ENCODE measurements around the gene AGGF1. TPM values are rescaled to one million over a fixed set of nuclear protein-coding genes. Genes with fewer than 3 reads are reported as not detected.

The AGGF1 gene
- total RNA-seq, 2 donors from 2014 or later = 20.8 to 24.4 TPM

GRCh38 chr5:77066184-77066583, 36.0 kb downstream of the AGGF1 start:
- Mint-ChIP-seq H3K27ac (no peak overlapping the region), H3K27me3 (ENCODE audit: insufficient read depth) (no peaks in the 10 kb centered on the region), H3K4me3 (no peak overlapping the region), H3K36me3 (ENCODE audit: low read depth) (peaks cover 48% of the 10 kb centered on the region), H3K9me3 (peaks cover 7% of the 10 kb centered on the region), H3K4me1 (no peaks in the 10 kb centered on the region)
- Histone ChIP-seq H3K9me3 (ENCODE audit: control insufficient read depth, low read length) (peaks cover 13% of the 10 kb centered on the region), H3K9ac (ENCODE audit: extremely low read depth, low read length, poor library complexity, severe bottlenecking) (no peak overlapping the region), H3K27me3 (ENCODE audit: control insufficient read depth, insufficient read depth, low read length, poor library complexity, severe bottlenecking) (no peaks in the 10 kb centered on the region), H3K4me1 (ENCODE audit: control insufficient read depth, insufficient read depth, low read length) (no peaks in the 10 kb centered on the region), H3K4me3 (ENCODE audit: low read length) (no peak overlapping the region), H3K27ac (ENCODE audit: low read depth, low read length) (no peak overlapping the region), H3K36me3 (ENCODE audit: control insufficient read depth, insufficient read depth, low read length) (peaks cover 44% of the 10 kb centered on the region)
- TF ChIP-seq CTCF (conservative IDR thresholded peaks at IDR 0.05) = no peak
- WGBS, 2 experiments (ENCODE audit: insufficient coverage in 1 of 2, insufficient read length in 1 of 2) = 96% methylated on average over 1 of the region's 1 CpG; no CpG with 5 or more reads in 1 of the 2 experiments
- DNase-seq = no peak

DNA sequence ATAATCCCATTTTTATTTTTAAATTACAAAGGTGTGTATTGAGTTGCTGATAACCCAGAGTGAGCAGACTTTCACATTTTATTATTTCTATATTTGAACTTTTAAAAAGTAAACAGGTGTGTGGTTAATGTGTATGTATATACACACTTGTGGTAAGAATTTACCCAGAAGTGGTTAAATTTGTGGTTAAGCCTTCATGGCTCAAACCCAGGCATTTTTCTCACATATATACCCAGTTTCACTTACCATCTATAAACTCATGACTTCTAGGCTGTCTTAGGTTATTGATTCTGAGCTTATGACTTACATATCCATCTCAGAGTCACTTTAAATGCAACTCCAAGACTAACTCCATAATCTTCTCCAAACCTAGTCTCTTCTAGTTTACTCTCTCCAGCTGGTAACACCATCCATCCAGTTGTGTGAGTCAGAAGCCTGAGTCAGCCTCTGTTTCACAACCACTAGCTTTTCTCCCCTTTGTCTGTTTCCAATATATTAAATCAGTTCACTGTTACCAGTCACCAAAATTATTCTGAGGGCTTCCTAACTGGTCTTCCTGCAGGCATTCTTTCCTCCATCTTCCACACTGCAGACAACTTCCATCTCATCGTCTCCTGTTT, 36.7 kb downstream of the AGGF1 start:
- no peak overlapping the region for H3K27ac Mint-ChIP-seq

DNA sequence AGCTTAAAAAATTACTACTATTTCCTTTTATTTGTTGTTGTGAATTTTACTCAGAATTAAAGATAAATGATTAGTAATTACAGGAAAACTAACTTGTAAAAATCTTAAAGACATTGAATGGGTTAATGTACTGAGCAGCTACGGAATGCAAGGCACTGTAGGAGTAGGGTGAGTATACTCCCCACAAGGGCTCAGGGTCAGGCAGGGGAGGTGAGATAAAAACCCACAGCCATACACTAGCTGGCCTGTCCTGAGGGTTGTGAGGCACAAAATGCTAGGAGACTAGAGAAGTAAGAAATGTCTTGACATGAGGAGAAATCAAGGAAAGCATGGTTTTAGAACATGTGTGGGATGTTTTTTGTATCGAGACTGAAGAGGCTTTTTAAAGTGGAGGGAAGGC, 43.5 kb downstream of the AGGF1 start:
- no peak overlapping the region for H3K4me3 ChIP-seq (ENCODE audit: low read length)
- 85 to 91% methylated on average over 2 of the region's 2 CpGs for WGBS, 2 experiments (ENCODE audit: insufficient coverage in 1 of 2, insufficient read length in 1 of 2)
- no peak for TF ChIP-seq CTCF (conservative IDR thresholded peaks at IDR 0.05)
- Mint-ChIP-seq H3K9me3 (peaks cover 4% of the 10 kb centered on the region), H3K36me3 (ENCODE audit: low read depth) (peaks cover 6% of the 10 kb centered on the region), H3K4me1 (peaks cover 3% of the 10 kb centered on the region), H3K27ac (no peak overlapping the region), H3K27me3 (ENCODE audit: insufficient read depth) (peaks cover 10% of the 10 kb centered on the region), H3K4me3 (no peak overlapping the region)
- DNase-seq = no peak
- no peaks in the 10 kb centered on the region for H3K4me1 ChIP-seq (ENCODE audit: control insufficient read depth, insufficient read depth, low read length)
- no peaks in the 10 kb centered on the region for H3K36me3 ChIP-seq (ENCODE audit: control insufficient read depth, insufficient read depth, low read length)
- H3K27me3 ChIP-seq (ENCODE audit: control insufficient read depth, insufficient read depth, low read length, poor library complexity, severe bottlenecking) = peaks cover 7% of the 10 kb centered on the region
- H3K9me3 ChIP-seq (ENCODE audit: control insufficient read depth, low read length) = peaks cover 5% of the 10 kb centered on the region
- no peak overlapping the region for H3K9ac ChIP-seq (ENCODE audit: extremely low read depth, low read length, poor library complexity, severe bottlenecking)
- H3K27ac ChIP-seq (ENCODE audit: low read depth, low read length) = no peak overlapping the region

More for the DNA sequence above, 36.7 kb downstream of the AGGF1 start:
- no peaks in the 10 kb centered on the region for H3K27me3 Mint-ChIP-seq (ENCODE audit: insufficient read depth)
- H3K27ac ChIP-seq (ENCODE audit: low read depth, low read length) = no peak overlapping the region
- DNase-seq = no peak
- H3K4me1 Mint-ChIP-seq = no peaks in the 10 kb centered on the region
- TF ChIP-seq CTCF (conservative IDR thresholded peaks at IDR 0.05) = no peak
- H3K9ac ChIP-seq (ENCODE audit: extremely low read depth, low read length, poor library complexity, severe bottlenecking) = no peak overlapping the region
- H3K27me3 ChIP-seq (ENCODE audit: control insufficient read depth, insufficient read depth, low read length, poor library complexity, severe bottlenecking) = no peaks in the 10 kb centered on the region
- peaks cover 40% of the 10 kb centered on the region for H3K36me3 Mint-ChIP-seq (ENCODE audit: low read depth)
- H3K4me1 ChIP-seq (ENCODE audit: control insufficient read depth, insufficient read depth, low read length) = no peaks in the 10 kb centered on the region
- H3K9me3 ChIP-seq (ENCODE audit: control insufficient read depth, low read length) = peaks cover 9% of the 10 kb centered on the region
- H3K9me3 Mint-ChIP-seq = peaks cover 7% of the 10 kb centered on the region
- no peak overlapping the region for H3K4me3 ChIP-seq (ENCODE audit: low read length)
- peaks cover 37% of the 10 kb centered on the region for H3K36me3 ChIP-seq (ENCODE audit: control insufficient read depth, insufficient read depth, low read length)
- H3K4me3 Mint-ChIP-seq = no peak overlapping the region
- WGBS, 2 experiments (ENCODE audit: insufficient coverage in 1 of 2, insufficient read length in 1 of 2) = 90% methylated on average over 1 of the region's 1 CpG; no CpG with 5 or more reads in 1 of the 2 experiments

Measured in endodermal cell (in vitro differentiated cells).